Measurements from ENCODE around the gene SPTBN4.
"Not testable (repeated sequence)": the region's sequence is repeated elsewhere in the genome, so short reads cannot be mapped to it uniquely, and the experiment has no call there.

DNA sequence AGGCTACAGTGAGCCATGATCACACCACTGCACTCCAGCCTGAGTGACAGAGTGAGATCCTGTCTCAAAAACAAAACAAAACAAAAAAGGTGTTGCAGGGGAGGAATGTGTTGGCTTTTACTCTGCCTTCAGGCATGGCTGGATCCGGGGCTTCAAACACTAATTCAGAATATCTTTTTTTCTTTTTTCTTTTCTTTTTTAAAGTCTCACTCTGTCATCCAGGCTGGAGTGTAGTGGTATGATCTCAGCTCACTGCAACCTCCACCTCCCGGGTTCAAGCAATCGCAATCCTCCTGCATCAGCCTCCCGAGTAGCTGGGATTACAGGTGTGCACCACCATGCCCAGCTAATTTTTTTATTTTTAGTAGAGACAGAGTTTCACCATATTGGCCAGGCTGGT lies 124.9 kb downstream of the SPTBN4 start:
- TF ChIP-seq, protein P1, sequence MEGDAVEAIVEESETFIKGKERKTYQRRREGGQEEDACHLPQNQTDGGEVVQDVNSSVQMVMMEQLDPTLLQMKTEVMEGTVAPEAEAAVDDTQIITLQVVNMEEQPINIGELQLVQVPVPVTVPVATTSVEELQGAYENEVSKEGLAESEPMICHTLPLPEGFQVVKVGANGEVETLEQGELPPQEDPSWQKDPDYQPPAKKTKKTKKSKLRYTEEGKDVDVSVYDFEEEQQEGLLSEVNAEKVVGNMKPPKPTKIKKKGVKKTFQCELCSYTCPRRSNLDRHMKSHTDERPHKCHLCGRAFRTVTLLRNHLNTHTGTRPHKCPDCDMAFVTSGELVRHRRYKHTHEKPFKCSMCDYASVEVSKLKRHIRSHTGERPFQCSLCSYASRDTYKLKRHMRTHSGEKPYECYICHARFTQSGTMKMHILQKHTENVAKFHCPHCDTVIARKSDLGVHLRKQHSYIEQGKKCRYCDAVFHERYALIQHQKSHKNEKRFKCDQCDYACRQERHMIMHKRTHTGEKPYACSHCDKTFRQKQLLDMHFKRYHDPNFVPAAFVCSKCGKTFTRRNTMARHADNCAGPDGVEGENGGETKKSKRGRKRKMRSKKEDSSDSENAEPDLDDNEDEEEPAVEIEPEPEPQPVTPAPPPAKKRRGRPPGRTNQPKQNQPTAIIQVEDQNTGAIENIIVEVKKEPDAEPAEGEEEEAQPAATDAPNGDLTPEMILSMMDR (IDR thresholded peaks at IDR 0.05) = not testable (repeated sequence)
- not testable (repeated sequence) for TF ChIP-seq POLR2A, POLR2AphosphoS5 (IDR thresholded peaks at IDR 0.05)
